Right cardiac atrium (tissue), 5 donors: ENCODE data around the gene NCMAP. TPM values are rescaled to one million over a fixed set of nuclear protein-coding genes. Genes with fewer than 3 reads are reported as not detected.
"Not testable (repeated sequence)": the region's sequence is repeated elsewhere in the genome, so short reads cannot be mapped to it uniquely, and the experiment has no call there.

ENCODE experiments used
- ATAC-seq, 2 donors: fragments of 200-7000 bp; cut with Tn5 transposase; one replicate each; pipeline versions ENCODE4 v1.8.0 to v1.9.1; 2020; ENCODE audit warnings: moderate library complexity in 2 of 2, mild to moderate bottlenecking in 1 of 2
- DNase-seq, 3 donors: peaks; one replicate each; pipeline ENCODE4 v3.0.0-alpha.2; 2020
- H3K27ac ChIP-seq: one replicate; pipeline ENCODE4 v1.5.1; 2013; ENCODE audit warnings: mild to moderate bottlenecking, low read length, control low read depth, moderate library complexity
- H3K27me3 ChIP-seq: one replicate; pipeline ENCODE4 v1.6.1; 2013; ENCODE audit not compliant: control insufficient read depth, insufficient read depth
- H3K4me1 ChIP-seq: one replicate; pipeline ENCODE4 v1.6.1; 2013; ENCODE audit warnings: low read length; ENCODE audit not compliant: control insufficient read depth, insufficient read depth
- H3K4me3 ChIP-seq: one replicate; pipeline ENCODE4 v1.5.1; 2013; ENCODE audit warnings: low read length, control low read depth
- H3K9me3 ChIP-seq: one replicate; pipeline ENCODE4 v1.6.1; 2013; ENCODE audit warnings: low read length; ENCODE audit not compliant: control insufficient read depth
- WGBS: extraction: QIAGEN DNeasy Blood & Tissue Kit; methylation state at CpG from one replicate; pipeline ENCODE4 v1.1.7; 2013; 5-methylcytosine and 5-hydroxymethylcytosine counted together
- intact Hi-C, 4 donors: fragments of 100-400 bp; cut with DNase I; formaldehyde crosslinking; loops; one replicate each; pipeline versions ENCODE4 v1.11.0 to v1.14.0; 2022 to 2023
- polyA plus RNA-seq: library from polyadenylated mRNA; stranded (reverse); fragments of 200-250 nt; gene quantifications from one replicate; pipeline ENCODE4 v1.2.3, GENCODE V29; 2013
- total RNA-seq, 4 donors: library from RNA; stranded (reverse); fragmentation: NEBNext Ultra II Directional; extraction: Animal tissue kit (Norgen Biotek cat#: 25700); gene quantifications; one replicate each; pipeline ENCODE4 v1.2.1, GENCODE V29; 2021
- donor health status: healthy with polysubstance abuse.
- donor health status: DM: no; HTN: yes; CAD: no.
- donor health status: DM: no; HTN: no; CAD: no.
- donor health status: DM: no; HTN: yes; CAD: no; lungs with severe emphysema.
- donor health status: DM: yes; HTN: yes; CAD: no.

Gene NCMAP
- total and polyA plus RNA-seq, 5 donors: 0.21 to 1.0 (median 0.71) TPM; not detected in 1

GRCh38 chr1:24525606-24526005 is 30.3 kb upstream of the NCMAP start:
- H3K27ac ChIP-seq: no peak overlapping the region
- ATAC-seq: no peak
- intact Hi-C loops: no loop called here
- no peaks in the 10 kb centered on the region for H3K27me3 ChIP-seq
- no peaks in the 10 kb centered on the region for H3K4me1 ChIP-seq
- no peak for DNase-seq
- no peak overlapping the region for H3K4me3 ChIP-seq
- WGBS: 73% methylated on average over 6 of the region's 6 CpGs
- H3K9me3 ChIP-seq: no peaks in the 10 kb centered on the region

- Histone ChIP-seq H3K4me3 (no peak overlapping the region), H3K9me3 (no peaks in the 10 kb centered on the region), H3K27me3 (no peaks in the 10 kb centered on the region), H3K4me1 (no peaks in the 10 kb centered on the region), H3K27ac (no peak overlapping the region)
- DNase-seq (no peak), ATAC-seq (no peak)
- intact Hi-C loops: no loop called here
- 83% methylated on average over 7 of the region's 7 CpGs for WGBS
Observed at GRCh38 chr1:24526045-24526444, 29.8 kb upstream of the NCMAP start.

- no peaks in the 10 kb centered on the region for H3K4me1 ChIP-seq
- H3K27me3 ChIP-seq: no peaks in the 10 kb centered on the region
- DNase-seq (no peak), ATAC-seq (no peak)
- no peaks in the 10 kb centered on the region for H3K9me3 ChIP-seq
- intact Hi-C loops: no loop called here
- no peak overlapping the region for H3K4me3 ChIP-seq
- 80% methylated on average over 8 of the region's 8 CpGs for WGBS
- H3K27ac ChIP-seq: no peak overlapping the region
Observed at GRCh38 chr1:24526940-24527542, 28.8 kb upstream of the NCMAP start.

- H3K9me3 ChIP-seq: no peaks in the 10 kb centered on the region
- DNase-seq: no peak
- 97% methylated on average over 2 of the region's 2 CpGs for WGBS
- intact Hi-C loops: no loop called here
- no peaks in the 10 kb centered on the region for H3K27me3 ChIP-seq
- H3K27ac ChIP-seq: no peak overlapping the region
- H3K4me3 ChIP-seq: no peak overlapping the region
- no peak for ATAC-seq
- no peaks in the 10 kb centered on the region for H3K4me1 ChIP-seq
Observed at GRCh38 chr1:24528744-24529143, 27.1 kb upstream of the NCMAP start.

GRCh38 chr1:24529292-24529691 is 26.6 kb upstream of the NCMAP start:
- ATAC-seq, H3K27ac ChIP-seq, H3K4me3 ChIP-seq, H3K27me3 ChIP-seq, intact Hi-C loops, H3K4me1 ChIP-seq, H3K9me3 ChIP-seq, DNase-seq: not testable (repeated sequence)
- 90% methylated on average over 7 of the region's 7 CpGs for WGBS

- intact Hi-C loops: no loop called here
- H3K4me3 ChIP-seq: no peak overlapping the region
Observed at GRCh38 chr1:24535021-24535424, 20.9 kb upstream of the NCMAP start.

GRCh38 chr1:24535778-24536177 is 20.1 kb upstream of the NCMAP start:
- Histone ChIP-seq H3K27ac (no peak overlapping the region), H3K4me3 (no peak overlapping the region), H3K9me3 (no peaks in the 10 kb centered on the region), H3K27me3 (no peaks in the 10 kb centered on the region), H3K4me1 (no peaks in the 10 kb centered on the region)
- intact Hi-C loops: no loop called here
- WGBS: 87% methylated on average over 8 of the region's 8 CpGs
- DNase-seq (no peak), ATAC-seq (no peak)

More at GRCh38 chr1:24535021-24535424, 20.9 kb upstream of the NCMAP start:
- Histone ChIP-seq H3K27ac (no peak overlapping the region), H3K9me3 (no peaks in the 10 kb centered on the region), H3K4me1 (no peaks in the 10 kb centered on the region), H3K27me3 (no peaks in the 10 kb centered on the region)
- 81% methylated on average over 21 of the region's 21 CpGs for WGBS
- ATAC-seq (no peak), DNase-seq (no peak)

- Histone ChIP-seq H3K4me1 (no peaks in the 10 kb centered on the region), H3K4me3 (no peak overlapping the region), H3K27me3 (no peaks in the 10 kb centered on the region), H3K9me3 (no peaks in the 10 kb centered on the region), H3K27ac (no peak overlapping the region)
- WGBS: 47% methylated on average over 7 of the region's 7 CpGs
- intact Hi-C loops: no loop called here
- DNase-seq: no peak
- ATAC-seq: no peak
Observed at GRCh38 chr1:24536391-24536840, 19.5 kb upstream of the NCMAP start.

- 85% methylated on average over 15 of the region's 15 CpGs for WGBS
- H3K4me3 ChIP-seq: no peak overlapping the region
- H3K27me3 ChIP-seq: no peaks in the 10 kb centered on the region
- no peak overlapping the region for H3K27ac ChIP-seq
- DNase-seq: no peak
- intact Hi-C loops: loop anchor here in 2 of 4 donors (10.0 kb wide), 1 partner anchor 95 kb away; no protein-coding TSS in a partner anchor
- H3K4me1 ChIP-seq: no peaks in the 10 kb centered on the region
- no peak for ATAC-seq
- no peaks in the 10 kb centered on the region for H3K9me3 ChIP-seq
Observed at GRCh38 chr1:24540051-24540905, 15.6 kb upstream of the NCMAP start.

- intact Hi-C loops: loop anchor here in 2 of 4 donors (10.0 kb wide), 1 partner anchor 94 kb away; no protein-coding TSS in a partner anchor
- DNase-seq (no peak), ATAC-seq (no peak)
- WGBS: 71% methylated on average over 7 of the region's 7 CpGs
- Histone ChIP-seq H3K9me3 (no peaks in the 10 kb centered on the region), H3K27ac (no peak overlapping the region), H3K4me3 (no peak overlapping the region), H3K27me3 (no peaks in the 10 kb centered on the region), H3K4me1 (no peaks in the 10 kb centered on the region)
Observed at GRCh38 chr1:24540906-24541710, 14.8 kb upstream of the NCMAP start.
